ENCODE results near the gene FIZ1. TPM values are rescaled to one million over a fixed set of nuclear protein-coding genes. Genes with fewer than 3 reads are reported as not detected.
A peak's percentile ranks its signal among the peaks of the same experiment; 100 is the strongest.

FIZ1 gene
- total and polyA plus RNA-seq, 4 donors, result 1.1 to 4.3 (median 2.3) TPM

GRCh38 chr19:55599842-55600661 lies 735 bp upstream of the FIZ1 start, which contains the start of gene ZNF524:
Gene ZNF524 (plus strand): TSS chr19:55600288. CDS start chr19:55602113, 1,825 bp downstream.
- H3K9me3 ChIP-seq (ENCODE audit: control insufficient read depth in 4 of 4, low read length in 3 of 4), result no peaks in the 10 kb centered on the region
- peak within 1 kb of the TSS; percentile 78 to 91 (median 85) for H3K4me3 ChIP-seq (ENCODE audit: low read depth in 1 of 3, low read length in 3 of 3)
- under 1% methylated on average over 97 of the region's 97 CpGs for WGBS

GRCh38 chr19:55598719-55599467 lies 424 bp downstream of the FIZ1 start:
- Histone ChIP-seq H3K27me3 (ENCODE audit: control insufficient read depth in 4 of 4, insufficient read depth in 4 of 4, low read length in 3 of 4) (no peaks in the 10 kb centered on the region), H3K9ac (ENCODE audit: low read depth in 1 of 2, low read length in 2 of 2) (no peak overlapping the region), H3K9me3 (ENCODE audit: control insufficient read depth in 4 of 4, low read length in 3 of 4) (no peaks in the 10 kb centered on the region), H3K4me1 (ENCODE audit: control insufficient read depth in 4 of 4, insufficient read depth in 4 of 4, low read length in 3 of 4) (peaks cover 1 to 12% (median 11%) of the 10 kb centered on the region in 4 donors), H3K27ac (ENCODE audit: low read depth in 1 of 2, low read length in 2 of 2) (peak overlapping the region; percentile 92 to 96), H3K4me3 (ENCODE audit: low read depth in 1 of 3, low read length in 3 of 3) (peak overlapping the region; percentile 78 to 91 (median 85)), H3K36me3 (ENCODE audit: control insufficient read depth in 4 of 4, insufficient read depth in 3 of 4, low read depth in 1 of 4, low read length in 3 of 4) (peaks cover 0 to 20% (median 8%) of the 10 kb centered on the region in 4 donors)
- peak in 1 of 2 donors; percentile 3 for TF ChIP-seq EGR1 (IDR thresholded peaks at IDR 0.05; ENCODE audit: low read depth in 2 of 2)
- TF ChIP-seq SP1 (IDR thresholded peaks at IDR 0.05), result peak; percentile 54
- TF ChIP-seq FOXA1 (IDR thresholded peaks at IDR 0.05), result no peak
- no peak for TF ChIP-seq CTCF (IDR thresholded peaks at IDR 0.05; ENCODE audit: low read depth, low read length, missing input control)
- TF ChIP-seq ZBTB33 (IDR thresholded peaks at IDR 0.05), result no peak
- peak in 1 of 2 donors; percentile 20 for TF ChIP-seq JUND (IDR thresholded peaks at IDR 0.05)
- peak in 1 of 2 donors; percentile 4 for TF ChIP-seq RAD21 (IDR thresholded peaks at IDR 0.05)
- TF ChIP-seq REST (IDR thresholded peaks at IDR 0.05), result peak; percentile 20
- 7% methylated on average over 26 of the region's 26 CpGs for WGBS
- DNase-seq (ENCODE audit: low spot score), result peak; percentile 96

More at GRCh38 chr19:55599842-55600661, 735 bp upstream of the FIZ1 start, which contains the start of gene ZNF524:
- TF ChIP-seq SP1 (IDR thresholded peaks at IDR 0.05), result peak; percentile 4
- TF ChIP-seq ZBTB33 (IDR thresholded peaks at IDR 0.05), result peak; percentile 6
- no peak for TF ChIP-seq EGR1 (IDR thresholded peaks at IDR 0.05; ENCODE audit: low read depth in 2 of 2)
- peak; percentile 99 for TF ChIP-seq YY1 (IDR thresholded peaks at IDR 0.05)
- TF ChIP-seq MAX (IDR thresholded peaks at IDR 0.05), result no peak
- no peak for TF ChIP-seq ATF3 (IDR thresholded peaks at IDR 0.05)
- peak; percentile 86 for DNase-seq (ENCODE audit: low spot score)
- H3K36me3 ChIP-seq (ENCODE audit: control insufficient read depth in 4 of 4, insufficient read depth in 3 of 4, low read depth in 1 of 4, low read length in 3 of 4), result peaks cover 0 to 14% (median 6%) of the 10 kb centered on the region in 4 donors
- no peaks in the 10 kb centered on the region for H3K27me3 ChIP-seq (ENCODE audit: control insufficient read depth in 4 of 4, insufficient read depth in 4 of 4, low read length in 3 of 4)
- peaks cover 1 to 17% (median 16%) of the 10 kb centered on the region in 4 donors for H3K4me1 ChIP-seq (ENCODE audit: control insufficient read depth in 4 of 4, insufficient read depth in 4 of 4, low read length in 3 of 4)
- peak within 1 kb of the TSS; percentile 87 to 89 for H3K9ac ChIP-seq (ENCODE audit: low read depth in 1 of 2, low read length in 2 of 2)
- peak within 1 kb of the TSS; percentile 92 to 96 for H3K27ac ChIP-seq (ENCODE audit: low read depth in 1 of 2, low read length in 2 of 2)

All from liver (tissue), 9 donors.